ENCODE data around the gene RCAN2. TPM values are rescaled to one million over a fixed set of nuclear protein-coding genes. Genes with fewer than 3 reads are reported as not detected.

RCAN2 gene
- polyA plus RNA-seq, 1 donor, result 4.7 TPM

- peaks cover 7% of the 10 kb centered on the region for H3K4me1 ChIP-seq (ENCODE audit: control insufficient read depth, insufficient read depth, low read length)
- H3K36me3 ChIP-seq (ENCODE audit: control insufficient read depth, insufficient read depth, low read length), result no peaks in the 10 kb centered on the region
- peak overlapping the region; percentile 58 for H3K4me3 ChIP-seq (ENCODE audit: low read length)
- H3K27ac ChIP-seq (ENCODE audit: low read length), result no peak overlapping the region
- H3K27me3 ChIP-seq (ENCODE audit: control insufficient read depth, insufficient read depth, low read length), result peaks cover 48% of the 10 kb centered on the region
- H3K9me3 ChIP-seq (ENCODE audit: control insufficient read depth, low read depth, low read length), result peaks cover 4% of the 10 kb centered on the region
- 16% methylated on average over 5 of the region's 30 CpGs for WGBS (ENCODE audit: insufficient coverage, low lambda C conversion rate)
- DNase-seq, result peak; percentile 4 to 50
Observed at GRCh38 chr6:46491628-46492547, 639 bp upstream of the RCAN2 start.

GRCh38 chr6:46490425-46491200 is 636 bp downstream of the RCAN2 start:
- H3K9me3 ChIP-seq (ENCODE audit: control insufficient read depth, low read depth, low read length), result peaks cover 4% of the 10 kb centered on the region
- no CpG with 5 or more reads among the region's 56 CpGs for WGBS (ENCODE audit: insufficient coverage, low lambda C conversion rate)
- H3K27ac ChIP-seq (ENCODE audit: low read length), result no peak overlapping the region
- peaks cover 7% of the 10 kb centered on the region for H3K4me1 ChIP-seq (ENCODE audit: control insufficient read depth, insufficient read depth, low read length)
- peaks cover 52% of the 10 kb centered on the region for H3K27me3 ChIP-seq (ENCODE audit: control insufficient read depth, insufficient read depth, low read length)
- peak; percentile 4 to 26 for DNase-seq
- peak overlapping the region; percentile 23 for H3K4me3 ChIP-seq (ENCODE audit: low read length)
- no peaks in the 10 kb centered on the region for H3K36me3 ChIP-seq (ENCODE audit: control insufficient read depth, insufficient read depth, low read length)

GRCh38 chr6:46486181-46486580 is 5.1 kb downstream of the RCAN2 start:
- Histone ChIP-seq H3K9me3 (ENCODE audit: control insufficient read depth, low read depth, low read length) (no peaks in the 10 kb centered on the region), H3K4me1 (ENCODE audit: control insufficient read depth, insufficient read depth, low read length) (peaks cover 7% of the 10 kb centered on the region), H3K36me3 (ENCODE audit: control insufficient read depth, insufficient read depth, low read length) (no peaks in the 10 kb centered on the region), H3K27me3 (ENCODE audit: control insufficient read depth, insufficient read depth, low read length) (peaks cover 45% of the 10 kb centered on the region), H3K27ac (ENCODE audit: low read length) (no peak overlapping the region), H3K4me3 (ENCODE audit: low read length) (no peak overlapping the region)
- DNase-seq, result no peak
- no CpG with 5 or more reads among the region's 3 CpGs for WGBS (ENCODE audit: insufficient coverage, low lambda C conversion rate)

- H3K9me3 ChIP-seq (ENCODE audit: control insufficient read depth, low read depth, low read length), result no peaks in the 10 kb centered on the region
- H3K27me3 ChIP-seq (ENCODE audit: control insufficient read depth, insufficient read depth, low read length), result peaks cover 30% of the 10 kb centered on the region
- no peaks in the 10 kb centered on the region for H3K4me1 ChIP-seq (ENCODE audit: control insufficient read depth, insufficient read depth, low read length)
- H3K27ac ChIP-seq (ENCODE audit: low read length), result no peak overlapping the region
- WGBS (ENCODE audit: insufficient coverage, low lambda C conversion rate), result no CpG with 5 or more reads among the region's 6 CpGs
- no peak overlapping the region for H3K4me3 ChIP-seq (ENCODE audit: low read length)
- H3K36me3 ChIP-seq (ENCODE audit: control insufficient read depth, insufficient read depth, low read length), result no peaks in the 10 kb centered on the region
- no peak for DNase-seq
Observed at GRCh38 chr6:46484081-46484820, 7.0 kb downstream of the RCAN2 start.

- Histone ChIP-seq H3K4me3 (ENCODE audit: low read length) (no peak overlapping the region), H3K4me1 (ENCODE audit: control insufficient read depth, insufficient read depth, low read length) (no peaks in the 10 kb centered on the region), H3K9me3 (ENCODE audit: control insufficient read depth, low read depth, low read length) (no peaks in the 10 kb centered on the region), H3K27ac (ENCODE audit: low read length) (no peak overlapping the region), H3K27me3 (ENCODE audit: control insufficient read depth, insufficient read depth, low read length) (peaks cover 7% of the 10 kb centered on the region), H3K36me3 (ENCODE audit: control insufficient read depth, insufficient read depth, low read length) (no peaks in the 10 kb centered on the region)
- no peak for DNase-seq
Observed at GRCh38 chr6:46476301-46476700, 14.9 kb downstream of the RCAN2 start.

GRCh38 chr6:46473881-46474280 is 17.4 kb downstream of the RCAN2 start:
- Histone ChIP-seq H3K36me3 (ENCODE audit: control insufficient read depth, insufficient read depth, low read length) (no peaks in the 10 kb centered on the region), H3K27me3 (ENCODE audit: control insufficient read depth, insufficient read depth, low read length) (peaks cover 7% of the 10 kb centered on the region), H3K27ac (ENCODE audit: low read length) (no peak overlapping the region), H3K9me3 (ENCODE audit: control insufficient read depth, low read depth, low read length) (no peaks in the 10 kb centered on the region), H3K4me3 (ENCODE audit: low read length) (no peak overlapping the region), H3K4me1 (ENCODE audit: control insufficient read depth, insufficient read depth, low read length) (no peaks in the 10 kb centered on the region)
- no peak for DNase-seq

- DNase-seq, result no peak
- H3K27me3 ChIP-seq (ENCODE audit: control insufficient read depth, insufficient read depth, low read length), result peaks cover 5% of the 10 kb centered on the region
Observed at GRCh38 chr6:46472243-46472642, 19.0 kb downstream of the RCAN2 start.

GRCh38 chr6:46469021-46469420 is 22.2 kb downstream of the RCAN2 start:
- H3K4me1 ChIP-seq (ENCODE audit: control insufficient read depth, insufficient read depth, low read length), result no peaks in the 10 kb centered on the region
- 50% methylated on average over 1 of the region's 2 CpGs for WGBS (ENCODE audit: insufficient coverage, low lambda C conversion rate)
- no peak overlapping the region for H3K4me3 ChIP-seq (ENCODE audit: low read length)
- H3K36me3 ChIP-seq (ENCODE audit: control insufficient read depth, insufficient read depth, low read length), result no peaks in the 10 kb centered on the region
- no peak for DNase-seq
- H3K9me3 ChIP-seq (ENCODE audit: control insufficient read depth, low read depth, low read length), result no peaks in the 10 kb centered on the region
- H3K27ac ChIP-seq (ENCODE audit: low read length), result no peak overlapping the region
- H3K27me3 ChIP-seq (ENCODE audit: control insufficient read depth, insufficient read depth, low read length), result no peaks in the 10 kb centered on the region

More at GRCh38 chr6:46472243-46472642, 19.0 kb downstream of the RCAN2 start:
- Histone ChIP-seq H3K4me3 (ENCODE audit: low read length) (no peak overlapping the region), H3K4me1 (ENCODE audit: control insufficient read depth, insufficient read depth, low read length) (no peaks in the 10 kb centered on the region), H3K36me3 (ENCODE audit: control insufficient read depth, insufficient read depth, low read length) (no peaks in the 10 kb centered on the region), H3K27ac (ENCODE audit: low read length) (no peak overlapping the region), H3K9me3 (ENCODE audit: control insufficient read depth, low read depth, low read length) (no peaks in the 10 kb centered on the region)
- no CpG with 5 or more reads among the region's 3 CpGs for WGBS (ENCODE audit: insufficient coverage, low lambda C conversion rate)

- no peak for DNase-seq
- Histone ChIP-seq H3K4me3 (ENCODE audit: low read length) (no peak overlapping the region), H3K4me1 (ENCODE audit: control insufficient read depth, insufficient read depth, low read length) (no peaks in the 10 kb centered on the region), H3K9me3 (ENCODE audit: control insufficient read depth, low read depth, low read length) (no peaks in the 10 kb centered on the region), H3K27me3 (ENCODE audit: control insufficient read depth, insufficient read depth, low read length) (no peaks in the 10 kb centered on the region), H3K27ac (ENCODE audit: low read length) (no peak overlapping the region), H3K36me3 (ENCODE audit: control insufficient read depth, insufficient read depth, low read length) (no peaks in the 10 kb centered on the region)
- 86% methylated on average over 1 of the region's 9 CpGs for WGBS (ENCODE audit: insufficient coverage, low lambda C conversion rate)
Observed at GRCh38 chr6:46468403-46469010, 22.7 kb downstream of the RCAN2 start.

- Histone ChIP-seq H3K4me3 (ENCODE audit: low read length) (no peak overlapping the region), H3K36me3 (ENCODE audit: control insufficient read depth, insufficient read depth, low read length) (no peaks in the 10 kb centered on the region), H3K27ac (ENCODE audit: low read length) (no peak overlapping the region), H3K4me1 (ENCODE audit: control insufficient read depth, insufficient read depth, low read length) (no peaks in the 10 kb centered on the region), H3K9me3 (ENCODE audit: control insufficient read depth, low read depth, low read length) (no peaks in the 10 kb centered on the region), H3K27me3 (ENCODE audit: control insufficient read depth, insufficient read depth, low read length) (no peaks in the 10 kb centered on the region)
- WGBS (ENCODE audit: insufficient coverage, low lambda C conversion rate), result 100% methylated on average over 1 of the region's 4 CpGs
- DNase-seq, result no peak
Observed at GRCh38 chr6:46466570-46466969, 24.7 kb downstream of the RCAN2 start.

Measured in large intestine (tissue), 3 donors.